ENCODE measurements around the gene ADPRS. TPM values are rescaled to one million over a fixed set of nuclear protein-coding genes. Genes with fewer than 3 reads are reported as not detected.

The ADPRS gene
- total and polyA plus RNA-seq, 9 of the 15 experiments (the other 6 are each of a cell fraction or from before 2014, with no cell fraction given), result 5.9 to 40.0 (median 27.4) TPM

GRCh38 chr1:36107394-36107793 is 18.7 kb downstream of the ADPRS start:
- Histone ChIP-seq H3K27me3 (ENCODE audit: control insufficient read depth in 2 of 2, insufficient read depth in 2 of 2, low read length in 2 of 2) (no peaks in the 10 kb centered on the region), H3K4me1 (replicated peaks in 1 of 2; ENCODE audit: control insufficient read depth in 2 of 2, insufficient read depth in 2 of 2, low read length in 2 of 2) (peaks cover 0 to 18% of the 10 kb centered on the region in 2 experiments; a peak in 2 of 5 replicates), H4K20me1 (replicated peaks; ENCODE audit: control insufficient read depth, insufficient read depth, low read length) (no peaks in the 10 kb centered on the region), H3K4me3 (no peak overlapping the region), H3K36me3 (ENCODE audit: control insufficient read depth, insufficient read depth, low read length) (no peaks in the 10 kb centered on the region), H3K79me2 (ENCODE audit: control insufficient read depth, insufficient read depth, low read length) (no peaks in the 10 kb centered on the region), H3K4me2 (ENCODE audit: insufficient read depth, low read length) (no peak overlapping the region), H2AFZ (ENCODE audit: low read depth, low read length) (no peak overlapping the region), H3K9me1 (ENCODE audit: control insufficient read depth, insufficient read depth, low read length) (no peaks in the 10 kb centered on the region), H3K9me3 (replicated peaks; ENCODE audit: control insufficient read depth, insufficient read depth, low read depth, low read length) (no peaks in the 10 kb centered on the region), H3K27ac (ENCODE audit: extremely low read depth, low read depth, low read length) (no peak overlapping the region), H3K9ac (ENCODE audit: insufficient read depth in 1 of 2, low read depth in 2 of 2, low read length in 2 of 2) (peak overlapping the region in 1 of 2 experiments; percentile 33; a peak in 1 of 4 replicates)
- POLR2A ChIA-PET, result interaction anchor here (0.5 to 1.3 kb wide), 7 partner anchors 11 to 290 kb away, joined by 3 to 4 read pairs (median 3); no protein-coding TSS in a partner anchor
- CTCF ChIA-PET (ENCODE audit: low intra/inter-chr PET ratio), result no interaction called here
- ATAC-seq (no peak), DNase-seq (ENCODE audit: extremely low read depth in 1 of 4, low spot score in 3 of 4) (no peak), FAIRE-seq (no peak)
- BruUV-seq (replicated peaks), result no TSS peak
- intact Hi-C loops (cut with micrococcal nuclease) (no loop called here), in situ Hi-C loops (cut with MboI) (no loop called here)
- 54% methylated on average over 9 of the region's 9 CpGs for WGBS (ENCODE audit: insufficient coverage, low coverage, missing lambda C conversion rate)
- TF ChIP-seq CHCHD3 (CRISPR knock-in tag; IDR thresholded peaks at IDR 0.05) (no peak), ZNF253 (CRISPR knock-in tag; conservative IDR thresholded peaks at IDR 0.05) (no peak), ARID3A (IDR thresholded peaks at IDR 0.05; ENCODE audit: borderline replicate concordance, low read depth, low read length) (no peak), NFE2L1 (tag; IDR thresholded peaks at IDR 0.05; ENCODE audit: borderline replicate concordance, low read depth) (no peak), PHTF2 (CRISPR knock-in tag; IDR thresholded peaks at IDR 0.05) (no peak), ERF (CRISPR knock-in tag; IDR thresholded peaks at IDR 0.05) (no peak), SETDB1 (IDR thresholded peaks at IDR 0.05; ENCODE audit: low read length) (no peak), ZNF217 (CRISPR knock-in tag; IDR thresholded peaks at IDR 0.05) (no peak), RBM22 (IDR thresholded peaks at IDR 0.05; ENCODE audit: low read depth, low read length, poor library complexity, severe bottlenecking) (no peak), ZNF740 (CRISPR knock-in tag; IDR thresholded peaks at IDR 0.05) (no peak), ZNF740 (tag; IDR thresholded peaks at IDR 0.05) (no peak), SRSF3 (IDR thresholded peaks at IDR 0.05; ENCODE audit: insufficient read depth, low read length) (no peak), CHD4 (IDR thresholded peaks at IDR 0.05; ENCODE audit: insufficient read depth, insufficient replicate concordance, low read depth, low read length, poor library complexity, severe bottlenecking) (no peak), NCOR1 (IDR thresholded peaks at IDR 0.05) (no peak), FOSL1 (tag; conservative IDR thresholded peaks at IDR 0.05) (no peak), CBX8 (IDR thresholded peaks at IDR 0.05; ENCODE audit: borderline replicate concordance, extremely low read depth, low read depth, low read length, poor library complexity, severe bottlenecking) (no peak), ZNF79 (CRISPR knock-in tag; IDR thresholded peaks at IDR 0.05; ENCODE audit: low read depth) (no peak), CREBBP (IDR thresholded peaks at IDR 0.05; ENCODE audit: low read depth, low read length) (no peak), THRB (CRISPR knock-in tag; conservative IDR thresholded peaks at IDR 0.05) (no peak), ZNF766 (CRISPR knock-in tag; conservative IDR thresholded peaks at IDR 0.05) (no peak)
